ENCODE measurements around the gene UBA1. TPM values are rescaled to one million over a fixed set of nuclear protein-coding genes. Genes with fewer than 3 reads are reported as not detected.

UBA1 gene
- total and polyA plus RNA-seq, 2 of the 8 experiments (the other 6 are each of a cell fraction or from before 2014, with no cell fraction given): 313 to 458 TPM

DNA sequence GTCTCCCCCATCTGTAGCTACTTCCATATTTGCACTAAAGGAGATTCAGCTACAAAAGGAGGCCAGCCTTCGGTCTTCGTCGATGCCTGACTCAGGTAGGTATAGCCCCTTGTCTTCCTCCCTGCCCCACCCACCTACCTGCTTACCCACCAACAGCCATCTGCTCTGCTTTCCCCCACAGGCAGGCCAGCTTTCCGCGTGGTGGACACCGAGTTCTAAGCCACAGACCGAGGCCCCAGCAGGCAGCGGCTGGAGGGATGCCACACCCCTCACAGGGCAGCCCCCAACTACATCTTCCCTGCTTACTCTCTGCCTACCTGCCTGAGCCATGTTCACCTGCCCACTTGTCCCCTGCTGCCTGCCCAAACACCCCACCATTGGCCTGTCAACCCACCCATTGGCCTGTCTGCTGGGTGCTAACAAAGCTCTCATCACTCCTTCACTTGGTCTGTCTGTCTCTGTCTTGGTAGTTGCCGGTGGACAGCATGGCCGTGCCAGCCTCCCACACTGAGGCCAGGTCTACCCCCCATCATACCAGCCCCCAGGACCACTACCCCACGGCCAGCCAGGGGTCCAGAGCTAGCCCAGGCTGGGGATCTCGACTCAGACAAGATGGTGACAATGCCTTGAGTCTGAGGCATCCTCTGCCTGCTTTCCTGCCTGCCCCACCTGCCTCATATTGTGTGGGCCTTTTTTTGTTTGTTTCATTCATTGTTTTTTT, 35.1 kb downstream of the UBA1 start (continued):
- TF ChIP-seq RXRA (IDR thresholded peaks at IDR 0.05; ENCODE audit: insufficient read depth, low read depth, low read length): no peak
- TF ChIP-seq, protein P1, sequence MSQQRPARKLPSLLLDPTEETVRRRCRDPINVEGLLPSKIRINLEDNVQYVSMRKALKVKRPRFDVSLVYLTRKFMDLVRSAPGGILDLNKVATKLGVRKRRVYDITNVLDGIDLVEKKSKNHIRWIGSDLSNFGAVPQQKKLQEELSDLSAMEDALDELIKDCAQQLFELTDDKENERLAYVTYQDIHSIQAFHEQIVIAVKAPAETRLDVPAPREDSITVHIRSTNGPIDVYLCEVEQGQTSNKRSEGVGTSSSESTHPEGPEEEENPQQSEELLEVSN (IDR thresholded peaks at IDR 0.05): no peak
- TF ChIP-seq GABPA (IDR thresholded peaks at IDR 0.05; ENCODE audit: borderline replicate concordance, insufficient read depth, low read length): no peak
- TF ChIP-seq FOSL1 (IDR thresholded peaks at IDR 0.05; ENCODE audit: insufficient read depth, low read depth, low read length): no peak
- no peak for TF ChIP-seq ZNF274 (IDR thresholded peaks at IDR 0.05; ENCODE audit: borderline replicate concordance, extremely low read depth, low read length)
- no peak for TF ChIP-seq SIN3A (conservative IDR thresholded peaks at IDR 0.05 in 1 of 2, IDR thresholded peaks at IDR 0.05 in 1 of 2; ENCODE audit: low read depth in 1 of 2, low read length in 2 of 2)

All from H1 (cell line).